Stimulated activated CD8-positive, alpha-beta memory T cell treated with anti-CD3 and anti-CD28 coated beads, Interleukin-4, amount 100 ng/mL, for 4 hours (primary cell): ENCODE results near the gene FASTKD1.
"Not testable (repeated sequence)": the region's sequence is repeated elsewhere in the genome, so short reads cannot be mapped to it uniquely, and the experiment has no call there.

Experiments
- DNase-seq, 2 donors: peaks; one replicate each; pipeline ENCODE4 v3.0.0-alpha.2; 2020; ENCODE audit warnings: low read depth in 2 of 2, low spot score in 1 of 2

The FASTKD1 gene

GRCh38 chr2:169573160-169573973 is at the start of gene FASTKD1:
FASTKD1 (minus strand) TSS chr2:169573865; CDS start chr2:169572029, 1,836 bp downstream.
- peak; percentile 64 to 77 for DNase-seq

GRCh38 chr2:169623235-169623634 is 49.6 kb upstream of the FASTKD1 start:
- no peak for DNase-seq

- DNase-seq: no peak
Observed at GRCh38 chr2:169620509-169620908, 46.8 kb upstream of the FASTKD1 start.

- DNase-seq: no peak
Observed at GRCh38 chr2:169619946-169620345, 46.3 kb upstream of the FASTKD1 start.

GRCh38 chr2:169615982-169616381 is 42.3 kb upstream of the FASTKD1 start:
- not testable (repeated sequence) for DNase-seq

GRCh38 chr2:169613876-169614275 is 40.2 kb upstream of the FASTKD1 start:
- DNase-seq: no peak

GRCh38 chr2:169609264-169609663 is 35.6 kb upstream of the FASTKD1 start:
- no peak for DNase-seq

GRCh38 chr2:169599568-169599967 is 25.9 kb upstream of the FASTKD1 start:
- no peak for DNase-seq

GRCh38 chr2:169598982-169599381 is 25.3 kb upstream of the FASTKD1 start:
- no peak for DNase-seq

- not testable (repeated sequence) for DNase-seq
Observed at GRCh38 chr2:169596546-169596945, 22.9 kb upstream of the FASTKD1 start.

GRCh38 chr2:169590804-169591203 is 17.1 kb upstream of the FASTKD1 start:
- DNase-seq: no peak

- DNase-seq: no peak
Observed at GRCh38 chr2:169585673-169586072, 12.0 kb upstream of the FASTKD1 start.

- DNase-seq: peak; percentile 67 to 77
Observed at GRCh38 chr2:169584005-169584877, 10.6 kb upstream of the FASTKD1 start, which contains the start of gene PPIG. PPIG (plus strand) TSS chr2:169584351; CDS start chr2:169604042, 19,691 bp downstream.

- DNase-seq: no peak
Observed at GRCh38 chr2:169583518-169583917, 9.9 kb upstream of the FASTKD1 start.

GRCh38 chr2:169582552-169583266 is 9.0 kb upstream of the FASTKD1 start:
- not testable (repeated sequence) for DNase-seq

- DNase-seq: no peak
Observed at GRCh38 chr2:169579044-169579443, 5.4 kb upstream of the FASTKD1 start.

GRCh38 chr2:169575264-169575663 is 1.6 kb upstream of the FASTKD1 start:
- not testable (repeated sequence) for DNase-seq

- DNase-seq: not testable (repeated sequence)
Observed at GRCh38 chr2:169574539-169574938, 874 bp upstream of the FASTKD1 start.

GRCh38 chr2:169573974-169574299 is 272 bp upstream of the FASTKD1 start:
- no peak for DNase-seq

GRCh38 chr2:169572821-169573159 is 875 bp downstream of the FASTKD1 start:
- DNase-seq: no peak

- DNase-seq: no peak
Observed at GRCh38 chr2:169572189-169572588, 1.5 kb downstream of the FASTKD1 start.
